GM21423 (cell line): ENCODE measurements around the gene ASPSCR1.

ENCODE experiments used
- ATAC-seq: cut with Tn5 transposase; IDR thresholded peaks from one replicate; pipeline ENCODE4 v1.9.1; 2021; ENCODE audit warnings: mild to moderate bottlenecking, moderate library complexity; ENCODE audit not compliant: unreplicated experiment

Gene ASPSCR1

GRCh38 chr17:82021107-82021899, 43.9 kb downstream of the ASPSCR1 start:
- no peak for ATAC-seq

GRCh38 chr17:82021900-82022309, 44.5 kb downstream of the ASPSCR1 start:
- no peak for ATAC-seq

GRCh38 chr17:82022310-82022980, 45.0 kb downstream of the ASPSCR1 start, which contains the start of gene CENPX:
Gene CENPX, minus strand, starts transcription at chr17:82022878. Its CDS starts 17 bp downstream, at chr17:82022861.
- ATAC-seq, result no peak

- ATAC-seq, result peak; percentile 85
Measured at GRCh38 chr17:82022981-82023446, 45.6 kb downstream of the ASPSCR1 start, which contains the start of gene LRRC45. Gene LRRC45, plus strand, starts transcription at chr17:82023305. Its CDS starts 339 bp downstream, at chr17:82023644.

DNA sequence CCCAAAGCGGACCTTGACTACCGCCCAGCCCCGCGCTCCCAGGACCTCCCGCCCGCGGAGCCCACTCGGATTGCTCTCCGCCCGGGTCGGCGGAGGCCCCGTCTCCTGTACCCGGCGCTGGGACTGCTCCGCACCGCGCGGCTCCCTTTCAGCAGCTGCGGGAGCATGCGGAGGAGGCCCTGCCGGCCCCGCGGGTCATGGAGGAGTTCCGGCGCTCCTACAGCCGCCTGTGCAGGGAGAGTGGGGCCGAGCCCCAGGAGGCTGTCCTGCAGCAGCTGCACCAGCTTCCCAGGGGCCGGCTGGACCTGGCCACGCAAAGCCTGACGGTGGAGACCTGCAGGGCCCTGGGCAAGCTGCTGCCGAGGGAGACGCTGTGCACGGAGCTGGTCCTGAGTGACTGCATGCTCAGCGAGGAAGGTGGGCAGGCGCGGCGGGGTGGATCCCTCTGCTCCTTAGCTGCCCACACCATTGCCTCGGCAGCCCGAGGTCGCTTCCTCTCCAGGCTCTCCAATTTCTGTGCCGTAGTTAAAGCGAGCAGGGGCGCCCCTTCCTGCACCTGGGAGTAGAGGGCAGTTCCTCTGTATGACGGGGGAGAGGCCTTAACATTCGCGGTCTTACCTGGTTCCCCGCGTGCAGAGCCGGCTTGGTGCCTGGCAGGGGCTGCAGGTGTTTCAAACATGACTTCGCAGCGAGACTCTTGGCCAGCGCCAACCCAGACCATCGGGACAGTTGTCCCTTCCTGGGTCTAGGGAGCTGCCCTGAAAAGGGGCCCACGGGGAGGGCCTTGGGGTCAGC, 46.2 kb downstream of the ASPSCR1 start:
- peak; percentile 4 for ATAC-seq

GRCh38 chr17:82024859-82025258, 47.4 kb downstream of the ASPSCR1 start:
- ATAC-seq, result no peak

DNA sequence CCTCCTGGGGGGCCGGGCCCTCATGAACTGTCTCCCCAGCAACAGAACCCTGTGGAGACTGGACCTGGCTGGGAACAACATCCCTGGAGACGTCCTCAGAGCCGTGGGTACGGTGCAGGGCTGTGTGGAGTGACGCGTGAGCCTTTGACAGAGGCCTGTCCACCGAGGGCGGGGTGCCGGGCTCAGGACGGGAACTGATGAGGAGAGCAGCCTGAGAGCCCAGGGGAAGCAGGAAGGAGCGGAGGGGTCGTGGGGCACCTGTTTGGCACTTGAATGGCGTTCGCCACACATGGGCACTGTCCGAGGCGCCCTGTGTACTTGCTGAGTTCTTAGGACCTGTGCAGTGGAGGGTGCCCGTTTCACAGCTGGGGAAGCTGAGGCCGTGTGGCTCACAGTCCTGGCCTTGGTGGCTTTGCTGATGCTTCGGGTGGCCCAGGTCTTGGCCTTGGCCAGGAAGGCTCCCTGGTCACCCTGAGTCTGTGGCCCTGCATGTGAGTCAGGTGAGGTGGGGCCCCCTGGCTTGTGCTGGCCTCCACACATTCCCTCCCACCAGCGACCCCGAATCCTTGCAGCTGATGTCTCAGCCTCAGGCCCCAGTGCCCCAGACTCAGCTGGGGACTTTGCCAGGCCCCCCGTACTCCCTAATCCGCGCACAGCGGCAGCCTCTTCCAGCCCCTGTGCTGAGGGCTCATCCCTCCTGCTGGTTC, 48.1 kb downstream of the ASPSCR1 start:
- no peak for ATAC-seq

DNA sequence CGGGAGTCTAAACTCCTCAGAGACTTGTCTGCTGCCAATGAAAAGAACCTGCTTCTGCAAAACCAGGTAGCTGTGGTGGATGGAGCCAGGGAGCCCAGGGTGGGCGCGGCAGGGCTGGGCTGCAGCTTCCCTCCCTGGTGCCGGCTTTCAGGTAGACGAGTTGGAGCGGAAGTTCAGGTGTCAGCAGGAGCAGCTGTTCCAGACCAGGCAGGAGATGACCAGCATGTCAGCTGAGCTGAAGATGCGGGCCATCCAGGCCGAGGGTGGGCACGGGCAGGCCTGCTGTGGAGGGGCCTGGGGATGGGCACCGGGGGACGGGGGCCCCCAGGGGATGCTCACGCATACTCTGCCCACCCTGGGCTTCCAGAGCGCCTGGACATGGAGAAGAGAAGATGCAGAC, 50.8 kb downstream of the ASPSCR1 start:
- no peak for ATAC-seq

DNA sequence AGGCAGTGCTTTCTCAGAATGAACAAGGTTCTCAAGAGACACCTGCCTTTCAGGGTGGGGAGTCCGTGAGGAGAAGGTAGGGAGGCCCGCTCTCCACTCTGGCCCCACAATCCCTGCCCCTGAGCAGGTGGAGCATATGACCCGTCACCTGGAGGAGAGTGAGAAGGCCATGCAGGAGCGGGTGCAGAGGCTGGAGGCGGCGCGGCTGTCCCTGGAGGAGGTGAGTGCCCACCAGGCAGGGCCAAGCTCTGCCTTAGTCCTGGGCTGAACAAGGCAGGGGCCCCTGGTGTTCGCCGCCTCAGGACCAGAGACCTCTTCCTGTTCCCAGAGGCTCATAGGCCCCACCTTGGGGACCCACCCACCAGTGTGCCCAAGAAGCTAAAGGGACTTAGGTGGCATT, 51.5 kb downstream of the ASPSCR1 start:
- no peak for ATAC-seq

GRCh38 chr17:82029391-82029790, 52.0 kb downstream of the ASPSCR1 start:
- no peak for ATAC-seq

DNA sequence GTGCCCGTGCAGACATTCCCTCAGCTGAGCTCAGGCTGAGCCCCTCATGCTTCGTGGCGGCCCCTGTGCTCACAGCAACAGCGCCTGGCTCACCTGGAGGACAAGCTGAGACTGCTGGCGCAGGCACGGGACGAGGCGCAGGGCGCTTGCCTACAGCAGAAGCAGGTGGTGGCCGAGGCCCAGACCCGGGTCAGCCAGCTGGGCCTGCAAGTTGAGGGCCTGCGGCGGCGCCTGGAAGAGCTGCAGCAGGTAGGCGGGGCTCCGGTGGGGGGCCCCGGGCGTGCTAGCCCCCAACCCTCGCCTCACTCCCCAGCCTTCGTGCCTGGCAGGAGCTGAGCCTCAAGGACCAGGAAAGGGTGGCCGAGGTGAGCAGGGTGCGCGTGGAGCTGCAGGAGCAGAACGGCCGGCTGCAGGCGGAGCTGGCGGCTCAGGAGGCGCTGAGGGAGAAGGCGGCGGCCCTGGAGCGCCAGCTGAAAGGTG, 52.6 kb downstream of the ASPSCR1 start:
- ATAC-seq, result peak; percentile 8

GRCh38 chr17:82030470-82031302, 53.3 kb downstream of the ASPSCR1 start:
- peak; percentile 39 for ATAC-seq

DNA sequence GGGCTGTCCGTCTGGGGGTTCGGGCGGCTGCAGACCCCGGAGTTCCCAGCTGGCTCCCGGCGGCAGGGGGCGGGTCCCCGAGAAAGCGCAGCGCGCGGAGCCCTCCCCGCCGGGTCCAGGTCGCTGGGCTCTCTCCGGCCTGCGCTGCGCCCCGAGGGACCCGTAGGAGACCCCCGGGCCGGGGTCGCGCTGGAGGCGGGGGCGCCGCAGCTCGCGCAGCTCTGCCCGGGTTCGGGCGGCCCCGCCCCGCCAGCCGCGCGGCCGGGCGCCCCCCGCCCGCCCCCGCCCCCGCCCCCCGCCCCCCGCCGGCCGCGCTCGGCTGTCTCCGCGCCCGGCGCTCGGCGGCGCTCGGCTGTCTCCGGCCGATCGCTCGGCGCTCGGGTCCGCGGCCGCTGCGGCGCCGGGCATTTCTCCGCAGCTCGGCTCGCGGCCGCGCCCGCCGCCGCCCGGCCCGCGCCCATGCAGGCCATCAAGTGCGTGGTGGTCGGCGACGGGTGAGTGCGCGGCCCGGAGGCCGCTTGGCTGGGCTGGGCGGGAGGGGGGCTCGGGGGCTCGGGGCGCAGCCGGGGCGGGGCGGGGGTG, 54.0 kb downstream of the ASPSCR1 start, which contains the start of gene RAC3:
TSS of gene RAC3 (plus strand) at position 376 of the 582 bp plus-strand sequence. CDS start at position 460, 84 bp downstream.
- no peak for ATAC-seq

DNA sequence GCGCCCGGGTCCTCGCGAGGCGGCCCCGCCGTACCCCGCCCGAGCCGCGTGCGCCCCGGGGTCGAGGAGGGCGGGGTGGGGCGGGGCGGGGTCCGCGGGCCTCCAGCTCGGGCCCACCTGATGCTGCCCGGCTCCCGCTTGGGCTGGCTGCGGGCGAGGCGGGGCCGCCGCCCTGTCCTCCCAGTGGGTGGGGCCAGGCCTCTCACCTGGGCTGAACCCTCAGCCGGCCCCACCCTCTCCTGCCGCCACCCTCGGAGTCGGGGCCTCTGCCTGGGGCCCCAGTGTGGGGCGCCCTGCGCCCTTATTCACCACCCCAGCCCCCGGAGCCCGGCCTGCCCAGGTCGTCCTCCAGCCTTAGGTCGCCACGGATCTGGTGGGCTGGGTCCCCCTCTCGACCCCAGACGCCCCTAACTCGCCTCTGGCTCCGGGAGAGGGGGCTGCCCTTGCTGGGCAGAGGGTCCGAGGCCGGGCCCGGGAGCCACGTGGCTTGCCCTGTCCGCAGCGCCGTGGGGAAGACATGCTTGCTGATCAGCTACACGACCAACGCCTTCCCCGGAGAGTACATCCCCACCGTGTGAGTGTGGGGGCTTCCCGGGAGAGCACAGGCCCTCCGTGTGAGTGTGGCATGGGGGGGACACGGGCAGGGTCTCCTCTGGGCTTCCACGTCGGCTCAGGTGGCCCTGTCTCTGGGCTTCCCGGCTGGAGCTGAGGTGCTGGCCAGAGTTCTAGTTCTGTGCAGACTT, 54.6 kb downstream of the ASPSCR1 start:
- no peak for ATAC-seq

DNA sequence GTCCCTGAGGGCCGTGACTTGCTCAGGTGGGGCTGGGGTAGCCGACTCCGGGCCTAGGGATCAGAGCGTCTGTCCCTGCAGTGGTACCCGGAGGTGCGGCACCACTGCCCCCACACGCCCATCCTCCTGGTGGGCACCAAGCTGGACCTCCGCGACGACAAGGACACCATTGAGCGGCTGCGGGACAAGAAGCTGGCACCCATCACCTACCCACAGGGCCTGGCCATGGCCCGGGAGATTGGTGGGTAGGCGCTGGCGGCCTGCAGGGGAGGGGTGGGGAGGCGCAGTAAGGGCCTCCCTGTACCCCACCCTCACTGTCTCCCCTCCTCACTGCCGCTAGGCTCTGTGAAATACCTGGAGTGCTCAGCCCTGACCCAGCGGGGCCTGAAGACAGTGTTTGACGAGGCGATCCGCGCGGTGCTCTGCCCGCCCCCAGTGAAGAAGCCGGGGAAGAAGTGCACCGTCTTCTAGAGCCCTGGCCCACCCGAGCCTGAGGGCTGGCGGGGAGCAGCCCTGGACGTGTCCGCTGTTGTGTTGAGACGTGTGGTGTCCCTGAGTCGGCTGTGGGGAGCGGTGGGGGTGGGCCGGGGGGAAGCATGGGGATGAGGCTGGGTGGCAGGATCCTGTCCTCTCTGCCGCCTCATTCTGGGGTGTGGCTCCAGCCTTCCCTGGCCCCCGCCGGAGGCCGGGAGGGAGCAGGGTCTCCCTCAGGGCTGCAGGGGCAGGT, 56.1 kb downstream of the ASPSCR1 start:
- ATAC-seq, result no peak

DNA sequence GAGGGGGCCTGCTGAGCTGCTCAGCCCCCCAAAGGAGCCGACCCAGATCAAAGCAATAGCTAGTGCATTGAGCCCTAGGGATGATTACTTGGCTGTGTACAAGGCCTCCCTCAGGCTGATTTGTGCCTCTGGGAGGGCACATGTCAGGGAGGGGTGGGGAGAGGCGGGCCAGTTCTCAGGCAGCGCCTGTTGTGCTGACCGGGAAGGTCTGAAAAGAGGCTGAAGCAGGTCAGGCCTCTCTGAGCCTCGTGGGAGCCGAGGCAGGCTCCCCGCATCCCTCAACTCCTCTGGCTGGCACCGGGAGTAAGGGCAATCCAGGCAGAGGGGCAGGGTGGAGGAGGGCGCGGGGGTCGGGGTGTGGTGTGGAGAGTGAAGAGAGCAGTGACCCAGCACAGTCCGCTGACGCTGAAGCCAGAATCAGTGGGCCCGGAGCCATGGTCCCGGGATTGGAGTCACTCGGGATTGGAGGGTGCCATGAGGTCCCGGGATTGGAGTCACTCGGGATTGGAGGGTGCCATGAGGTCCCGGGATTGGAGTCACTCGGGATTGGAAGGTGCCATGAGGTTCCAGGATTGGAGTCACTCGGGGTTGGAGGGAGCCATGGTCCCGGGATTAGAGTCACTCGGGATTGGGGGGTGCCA, 57.1 kb downstream of the ASPSCR1 start:
- ATAC-seq, result no peak

DNA sequence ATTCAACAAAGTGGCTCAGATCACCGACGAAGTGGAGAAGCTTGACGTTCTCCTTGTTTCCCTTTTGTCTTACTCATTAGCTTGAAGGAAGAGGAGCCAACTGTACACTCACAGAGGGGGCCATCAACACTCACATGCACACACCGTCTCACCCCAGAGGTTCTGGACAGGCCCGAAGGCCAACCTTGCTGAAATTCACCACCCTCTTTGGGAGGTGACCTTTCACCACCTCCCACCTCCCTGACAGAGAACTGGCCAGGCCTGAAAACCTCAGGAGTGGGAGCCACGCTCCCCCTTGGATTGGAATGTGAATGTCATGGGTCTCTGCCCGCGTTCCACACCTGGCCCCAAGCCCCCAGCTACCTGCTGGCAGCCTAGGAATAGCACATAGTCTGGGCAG, 58.1 kb downstream of the ASPSCR1 start:
- ATAC-seq, result no peak
